MM.1S (cell line): ENCODE measurements around the gene HS2ST1.

ENCODE experiments used
- DNase-seq: peaks from one replicate; pipeline ENCODE4 v3.0.0-alpha.2; 2015
- H2AFZ ChIP-seq: fragments of 300-600 bp; sonication (generic); 2 replicates; pipeline ENCODE4 v1.6.0; 2016; ENCODE audit warnings: antibody characterized with exemption, low read length
- H3F3A ChIP-seq: fragments of 300-600 bp; sonication (generic); 2 replicates; pipeline ENCODE4 v1.6.1; 2016; ENCODE audit warnings: mild to moderate bottlenecking, antibody characterized with exemption, low read length, moderate library complexity, mixed read lengths; ENCODE audit not compliant: insufficient read depth
- H3K27ac ChIP-seq: fragments of 300-600 bp; sonication (generic); 2 replicates; pipeline ENCODE4 v1.5.1; 2016; ENCODE audit warnings: mild to moderate bottlenecking, low read length
- H3K27me3 ChIP-seq: fragments of 300-600 bp; sonication (generic); replicated peaks from 2 replicates; pipeline ENCODE4 v1.6.0; 2016; ENCODE audit warnings: low read length; ENCODE audit not compliant: insufficient read depth
- H3K36me3 ChIP-seq: fragments of 300-600 bp; sonication (generic); replicated peaks from 2 replicates; pipeline ENCODE4 v1.6.1; 2016; ENCODE audit warnings: mild to moderate bottlenecking, low read length, mixed read lengths; ENCODE audit not compliant: insufficient read depth
- H3K4me1 ChIP-seq: fragments of 300-600 bp; sonication (generic); 2 replicates; pipeline ENCODE4 v1.6.1; 2016; ENCODE audit warnings: low read length, mixed read lengths
- H3K4me2 ChIP-seq: fragments of 300-600 bp; sonication (generic); 2 replicates; pipeline ENCODE4 v1.6.0; 2016; ENCODE audit warnings: low read depth, low read length
- H3K4me3 ChIP-seq: fragments of 300-600 bp; sonication (generic); 2 replicates; pipeline ENCODE4 v1.5.1; 2016; ENCODE audit warnings: low read length, mixed read lengths
- H3K79me2 ChIP-seq: fragments of 300-600 bp; sonication (generic); 2 replicates; pipeline ENCODE4 v1.6.1; 2016; ENCODE audit warnings: mixed run types, low read length, mixed read lengths
- H3K9ac ChIP-seq: fragments of 300-600 bp; sonication (generic); 2 replicates; pipeline ENCODE4 v1.6.1; 2016; ENCODE audit warnings: low read length, mixed read lengths
- H3K9me2 ChIP-seq: fragments of 300-600 bp; sonication (generic); replicated peaks from 2 replicates; pipeline ENCODE4 v1.6.1; 2016; ENCODE audit warnings: mild to moderate bottlenecking, low read length, mixed read lengths; ENCODE audit not compliant: insufficient read depth
- H3K9me3 ChIP-seq: fragments of 300-600 bp; sonication (generic); replicated peaks from 2 replicates; pipeline ENCODE4 v1.6.1; 2016; ENCODE audit warnings: mild to moderate bottlenecking, low read length, mixed read lengths; ENCODE audit not compliant: insufficient read depth
- H4K20me1 ChIP-seq: fragments of 300-600 bp; sonication (generic); 2 replicates; pipeline ENCODE4 v1.6.1; 2016; ENCODE audit warnings: mild to moderate bottlenecking, low read length, moderate library complexity, mixed read lengths; ENCODE audit not compliant: insufficient read depth
- EZH2 ChIP-seq: fragments of 300-600 bp; sonication (generic); optimal IDR thresholded peaks from 2 replicates; pipeline ENCODE3; 2017; ENCODE audit warnings: low read depth, mild to moderate bottlenecking, antibody characterized with exemption, low read length, mixed read lengths
- EZH2phosphoT487 ChIP-seq: fragments of 300-600 bp; sonication (generic); IDR thresholded peaks from 2 replicates; pipeline ENCODE4 v1.6.1; 2018; ENCODE audit warnings: antibody characterized with exemption, low read length
- TF ChIP-seq, protein P1 (sequence below): fragments of 300-600 bp; sonication (generic); IDR thresholded peaks from 2 replicates; pipeline ENCODE4 v1.5.1; 2016; ENCODE audit warnings: antibody characterized with exemption, low read length, mixed read lengths

HS2ST1 gene

DNA sequence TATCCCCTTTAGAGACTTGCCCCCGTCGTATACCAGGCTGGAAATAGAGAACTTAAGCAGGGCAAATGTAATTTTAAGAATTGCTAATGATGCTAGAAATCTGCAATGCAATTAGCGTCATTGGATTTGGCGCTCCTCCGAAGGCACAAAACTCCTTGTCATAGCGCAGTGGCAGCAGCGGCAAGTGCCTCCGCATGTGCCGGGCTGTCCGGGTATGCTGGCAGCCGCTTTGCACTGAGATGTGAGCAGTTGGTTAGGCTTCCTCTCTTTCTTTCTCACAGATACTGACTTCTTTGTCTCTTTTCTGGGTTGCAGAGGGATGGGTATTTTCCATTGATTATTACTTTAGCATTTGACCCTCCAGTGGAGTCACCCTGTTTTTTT lies 220.9 kb downstream of the HS2ST1 start:
- Histone ChIP-seq H3K27me3 (no peaks in the 10 kb centered on the region), H3K36me3 (no peaks in the 10 kb centered on the region), H3K4me2 (no peak overlapping the region), H3K9ac (no peak overlapping the region), H4K20me1 (no peaks in the 10 kb centered on the region), H2AFZ (no peak overlapping the region), H3K4me1 (no peaks in the 10 kb centered on the region), H3K9me2 (no peaks in the 10 kb centered on the region), H3K9me3 (no peaks in the 10 kb centered on the region), H3K27ac (no peak overlapping the region), H3K79me2 (no peaks in the 10 kb centered on the region), H3K4me3 (no peak overlapping the region), H3F3A (no peaks in the 10 kb centered on the region)
- TF ChIP-seq EZH2 (no peak), EZH2phosphoT487 (no peak)
- TF ChIP-seq, protein P1, sequence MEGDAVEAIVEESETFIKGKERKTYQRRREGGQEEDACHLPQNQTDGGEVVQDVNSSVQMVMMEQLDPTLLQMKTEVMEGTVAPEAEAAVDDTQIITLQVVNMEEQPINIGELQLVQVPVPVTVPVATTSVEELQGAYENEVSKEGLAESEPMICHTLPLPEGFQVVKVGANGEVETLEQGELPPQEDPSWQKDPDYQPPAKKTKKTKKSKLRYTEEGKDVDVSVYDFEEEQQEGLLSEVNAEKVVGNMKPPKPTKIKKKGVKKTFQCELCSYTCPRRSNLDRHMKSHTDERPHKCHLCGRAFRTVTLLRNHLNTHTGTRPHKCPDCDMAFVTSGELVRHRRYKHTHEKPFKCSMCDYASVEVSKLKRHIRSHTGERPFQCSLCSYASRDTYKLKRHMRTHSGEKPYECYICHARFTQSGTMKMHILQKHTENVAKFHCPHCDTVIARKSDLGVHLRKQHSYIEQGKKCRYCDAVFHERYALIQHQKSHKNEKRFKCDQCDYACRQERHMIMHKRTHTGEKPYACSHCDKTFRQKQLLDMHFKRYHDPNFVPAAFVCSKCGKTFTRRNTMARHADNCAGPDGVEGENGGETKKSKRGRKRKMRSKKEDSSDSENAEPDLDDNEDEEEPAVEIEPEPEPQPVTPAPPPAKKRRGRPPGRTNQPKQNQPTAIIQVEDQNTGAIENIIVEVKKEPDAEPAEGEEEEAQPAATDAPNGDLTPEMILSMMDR, result no peak
- no peak for DNase-seq

DNA sequence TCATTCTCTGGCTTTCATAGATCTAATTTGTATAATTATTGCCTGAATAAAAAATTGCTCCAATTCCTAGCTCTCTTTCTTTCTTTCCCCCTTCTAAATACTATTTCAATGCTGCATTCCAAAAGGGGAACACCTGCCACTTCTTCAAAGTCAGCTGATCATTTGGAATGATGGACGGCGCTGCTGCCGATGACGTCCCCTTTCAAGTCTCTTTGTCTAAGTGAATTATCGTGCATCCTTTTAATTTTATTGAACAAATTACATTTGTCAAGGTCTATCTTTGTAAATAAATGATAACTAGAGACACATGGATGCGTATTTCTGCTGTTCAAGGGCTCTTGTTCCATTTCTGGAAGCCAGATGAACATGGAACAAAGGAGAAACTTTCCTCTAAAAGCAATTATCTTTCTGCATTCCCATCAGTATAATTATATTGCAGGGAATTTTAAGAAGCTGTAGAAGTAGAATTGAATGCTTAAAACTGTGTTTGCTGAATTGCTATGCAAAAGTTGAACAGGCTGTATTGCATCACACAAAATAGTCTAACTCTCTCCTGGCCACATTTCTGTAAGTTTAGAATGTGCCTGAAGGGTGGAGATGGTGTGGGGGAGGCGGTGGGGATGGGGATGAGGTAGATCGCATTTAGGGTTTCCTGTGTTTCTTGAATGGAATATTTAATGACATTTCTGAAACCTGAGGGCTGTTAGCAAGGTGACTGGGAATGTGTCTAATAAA lies 222.3 kb downstream of the HS2ST1 start:
- H3K4me3 ChIP-seq, result no peak overlapping the region
- H3K27ac ChIP-seq, result no peak overlapping the region
- TF ChIP-seq EZH2phosphoT487 (no peak), EZH2 (no peak)
- TF ChIP-seq, protein P1, result no peak
- no peaks in the 10 kb centered on the region for H3K79me2 ChIP-seq
- H2AFZ ChIP-seq, result no peak overlapping the region
- H3K9me3 ChIP-seq, result no peaks in the 10 kb centered on the region
- H3K27me3 ChIP-seq, result no peaks in the 10 kb centered on the region
- H3K4me1 ChIP-seq, result no peaks in the 10 kb centered on the region
- H3F3A ChIP-seq, result no peaks in the 10 kb centered on the region
- no peak overlapping the region for H3K9ac ChIP-seq
- H3K36me3 ChIP-seq, result no peaks in the 10 kb centered on the region
- no peak overlapping the region for H3K4me2 ChIP-seq
- no peaks in the 10 kb centered on the region for H3K9me2 ChIP-seq
- H4K20me1 ChIP-seq, result no peaks in the 10 kb centered on the region
- no peak for DNase-seq

- H3K4me3 ChIP-seq, result no peak overlapping the region
- no peak for DNase-seq
Measured at GRCh38 chr1:87137342-87137739, 222.9 kb downstream of the HS2ST1 start.

More at GRCh38 chr1:87137342-87137739, 222.9 kb downstream of the HS2ST1 start:
- no peak overlapping the region for H3K4me2 ChIP-seq
- TF ChIP-seq EZH2 (no peak), EZH2phosphoT487 (no peak)
- TF ChIP-seq, protein P1, result no peak
- H3F3A ChIP-seq, result no peaks in the 10 kb centered on the region
- no peaks in the 10 kb centered on the region for H3K36me3 ChIP-seq
- no peak overlapping the region for H3K27ac ChIP-seq
- H3K4me1 ChIP-seq, result no peaks in the 10 kb centered on the region
- H3K9me3 ChIP-seq, result no peaks in the 10 kb centered on the region
- H3K79me2 ChIP-seq, result no peaks in the 10 kb centered on the region
- no peaks in the 10 kb centered on the region for H4K20me1 ChIP-seq
- no peaks in the 10 kb centered on the region for H3K9me2 ChIP-seq
- H3K9ac ChIP-seq, result no peak overlapping the region
- no peaks in the 10 kb centered on the region for H3K27me3 ChIP-seq
- H2AFZ ChIP-seq, result no peak overlapping the region
